ENCODE measurements around the gene TMED4. TPM values are rescaled to one million over a fixed set of nuclear protein-coding genes. Genes with fewer than 3 reads are reported as not detected.

TMED4 gene
- total RNA-seq, 1 donor from 2014 or later: 61.9 TPM

- no peak overlapping the region for H3K4me3 ChIP-seq
- no peaks in the 10 kb centered on the region for H3K9me3 ChIP-seq (replicated peaks)
- H3K27ac ChIP-seq (replicated peaks): peak overlapping the region; percentile 86
- peaks cover 95% of the 10 kb centered on the region for H3K4me1 ChIP-seq
- intact Hi-C loops (cut with micrococcal nuclease): no loop called here
- TF ChIP-seq, protein P1, sequence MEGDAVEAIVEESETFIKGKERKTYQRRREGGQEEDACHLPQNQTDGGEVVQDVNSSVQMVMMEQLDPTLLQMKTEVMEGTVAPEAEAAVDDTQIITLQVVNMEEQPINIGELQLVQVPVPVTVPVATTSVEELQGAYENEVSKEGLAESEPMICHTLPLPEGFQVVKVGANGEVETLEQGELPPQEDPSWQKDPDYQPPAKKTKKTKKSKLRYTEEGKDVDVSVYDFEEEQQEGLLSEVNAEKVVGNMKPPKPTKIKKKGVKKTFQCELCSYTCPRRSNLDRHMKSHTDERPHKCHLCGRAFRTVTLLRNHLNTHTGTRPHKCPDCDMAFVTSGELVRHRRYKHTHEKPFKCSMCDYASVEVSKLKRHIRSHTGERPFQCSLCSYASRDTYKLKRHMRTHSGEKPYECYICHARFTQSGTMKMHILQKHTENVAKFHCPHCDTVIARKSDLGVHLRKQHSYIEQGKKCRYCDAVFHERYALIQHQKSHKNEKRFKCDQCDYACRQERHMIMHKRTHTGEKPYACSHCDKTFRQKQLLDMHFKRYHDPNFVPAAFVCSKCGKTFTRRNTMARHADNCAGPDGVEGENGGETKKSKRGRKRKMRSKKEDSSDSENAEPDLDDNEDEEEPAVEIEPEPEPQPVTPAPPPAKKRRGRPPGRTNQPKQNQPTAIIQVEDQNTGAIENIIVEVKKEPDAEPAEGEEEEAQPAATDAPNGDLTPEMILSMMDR (IDR thresholded peaks at IDR 0.05; ENCODE audit: borderline replicate concordance): no peak
- peaks cover 37% of the 10 kb centered on the region for H3K36me3 ChIP-seq
- DNase-seq: no peak
- H3K27me3 ChIP-seq (ENCODE audit: low read depth): no peaks in the 10 kb centered on the region
Measured at GRCh38 chr7:44625526-44626471, 43.8 kb upstream of the TMED4 start.

DNA sequence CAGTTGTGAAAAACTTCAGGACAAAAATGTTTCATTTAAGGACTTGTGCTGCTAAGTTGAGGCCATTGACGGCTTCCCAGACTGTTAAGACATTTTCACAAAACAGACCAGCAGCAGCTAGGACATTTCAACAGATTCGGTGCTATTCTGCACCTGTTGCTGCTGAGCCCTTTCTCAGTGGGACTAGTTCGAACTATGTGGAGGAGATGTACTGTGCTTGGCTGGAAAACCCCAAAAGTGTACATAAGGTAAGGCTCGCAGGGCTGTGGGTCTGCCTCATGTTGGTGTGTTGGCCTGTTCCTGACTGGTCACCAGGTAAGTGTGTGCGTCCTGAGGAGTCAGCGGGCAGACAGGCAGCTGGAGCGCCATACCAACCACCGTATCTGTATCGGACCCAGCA lies 42.3 kb upstream of the TMED4 start:
- peaks cover 25% of the 10 kb centered on the region for H3K36me3 ChIP-seq
- TF ChIP-seq, protein P1 (IDR thresholded peaks at IDR 0.05; ENCODE audit: borderline replicate concordance): no peak
- intact Hi-C loops (cut with micrococcal nuclease): no loop called here
- no peaks in the 10 kb centered on the region for H3K27me3 ChIP-seq (ENCODE audit: low read depth)
- peaks cover 97% of the 10 kb centered on the region for H3K4me1 ChIP-seq
- H3K27ac ChIP-seq (replicated peaks): peak overlapping the region; percentile 71
- no peak overlapping the region for H3K4me3 ChIP-seq
- DNase-seq: no peak
- H3K9me3 ChIP-seq (replicated peaks): no peaks in the 10 kb centered on the region

DNA sequence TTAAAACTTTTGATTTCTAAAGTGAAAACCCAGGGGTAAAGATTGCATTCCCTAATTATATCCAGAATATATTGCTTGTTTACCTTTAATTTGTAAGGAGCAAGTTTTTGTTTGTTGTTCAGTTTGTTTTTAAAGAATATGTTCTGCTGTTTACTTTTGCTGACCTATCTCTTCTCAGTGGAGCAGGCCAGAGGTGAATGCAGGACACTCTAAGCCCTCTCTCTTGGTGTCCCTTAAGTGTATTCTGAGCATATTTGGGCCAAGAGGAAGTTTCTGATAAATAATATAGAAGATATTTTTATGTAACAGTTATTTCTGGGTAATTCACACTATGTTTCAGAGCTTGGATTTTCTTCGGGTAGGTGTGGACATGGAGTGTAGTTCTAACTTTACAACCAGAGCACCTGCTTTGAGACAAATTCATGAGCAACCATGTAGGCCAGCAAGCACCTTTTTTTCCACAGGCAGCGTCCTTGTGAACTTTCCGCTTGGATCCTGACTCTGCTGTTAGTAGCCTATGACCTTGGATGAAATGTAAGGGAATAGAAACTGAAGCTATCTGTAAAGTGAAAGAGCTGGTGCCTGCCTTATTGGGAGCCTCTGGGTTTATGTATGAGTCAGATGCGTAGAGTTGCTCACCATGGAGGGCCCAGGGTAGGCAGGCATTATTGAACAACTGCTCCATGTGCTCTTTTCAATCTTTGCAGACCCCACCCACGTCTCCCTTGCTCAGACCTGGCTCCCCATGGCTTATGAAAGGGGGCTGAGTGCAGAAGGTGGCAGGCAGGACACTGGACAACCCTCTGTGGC lies 40.5 kb upstream of the TMED4 start:
- H3K27me3 ChIP-seq (ENCODE audit: low read depth): no peaks in the 10 kb centered on the region
- no peak for DNase-seq
- H3K9me3 ChIP-seq (replicated peaks): no peaks in the 10 kb centered on the region
- peaks cover 25% of the 10 kb centered on the region for H3K36me3 ChIP-seq
- H3K4me1 ChIP-seq: peaks cover 98% of the 10 kb centered on the region
- peak overlapping the region; percentile 71 for H3K27ac ChIP-seq (replicated peaks)
- peak overlapping the region; percentile 10 for H3K4me3 ChIP-seq
- intact Hi-C loops (cut with micrococcal nuclease): no loop called here
- TF ChIP-seq, protein P1 (IDR thresholded peaks at IDR 0.05; ENCODE audit: borderline replicate concordance): no peak

DNA sequence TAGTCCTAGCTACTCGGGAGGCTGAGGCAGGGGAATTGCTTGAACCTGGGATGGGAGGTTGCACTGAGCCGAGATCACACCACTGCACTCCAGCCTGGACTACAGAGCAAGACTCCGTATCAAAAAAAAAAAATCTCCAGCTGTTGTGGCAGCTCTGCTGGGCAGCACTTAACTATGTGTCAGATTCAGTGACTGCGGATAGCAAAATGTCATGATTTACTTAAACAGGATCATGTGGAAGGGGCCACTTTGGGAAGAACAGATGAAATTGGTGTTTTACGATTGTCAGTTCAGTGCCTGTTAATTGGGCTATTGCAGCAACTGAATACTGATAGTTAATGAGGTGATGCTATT lies 39.7 kb upstream of the TMED4 start:
- H3K4me1 ChIP-seq: peaks cover 97% of the 10 kb centered on the region

More for the DNA sequence above, 39.7 kb upstream of the TMED4 start:
- Histone ChIP-seq H3K27me3 (ENCODE audit: low read depth) (no peaks in the 10 kb centered on the region), H3K4me3 (no peak overlapping the region), H3K27ac (replicated peaks) (peak overlapping the region; percentile 71), H3K9me3 (replicated peaks) (no peaks in the 10 kb centered on the region), H3K36me3 (peaks cover 21% of the 10 kb centered on the region)
- DNase-seq: no peak
- TF ChIP-seq, protein P1 (IDR thresholded peaks at IDR 0.05; ENCODE audit: borderline replicate concordance): no peak
- intact Hi-C loops (cut with micrococcal nuclease): no loop called here

Measured in left ventricle myocardium inferior (tissue), 1 donor.